GM21576 (cell line): ENCODE measurements around the gene NUDT6.
"Not testable (repeated sequence)": the region's sequence is repeated elsewhere in the genome, so short reads cannot be mapped to it uniquely, and the experiment has no call there.

Source experiments
- ATAC-seq: cut with Tn5 transposase; IDR thresholded peaks from one replicate; pipeline ENCODE4 v1.9.1; 2021; ENCODE audit warnings: mild to moderate bottlenecking, moderate library complexity; ENCODE audit not compliant: unreplicated experiment

NUDT6 gene

DNA sequence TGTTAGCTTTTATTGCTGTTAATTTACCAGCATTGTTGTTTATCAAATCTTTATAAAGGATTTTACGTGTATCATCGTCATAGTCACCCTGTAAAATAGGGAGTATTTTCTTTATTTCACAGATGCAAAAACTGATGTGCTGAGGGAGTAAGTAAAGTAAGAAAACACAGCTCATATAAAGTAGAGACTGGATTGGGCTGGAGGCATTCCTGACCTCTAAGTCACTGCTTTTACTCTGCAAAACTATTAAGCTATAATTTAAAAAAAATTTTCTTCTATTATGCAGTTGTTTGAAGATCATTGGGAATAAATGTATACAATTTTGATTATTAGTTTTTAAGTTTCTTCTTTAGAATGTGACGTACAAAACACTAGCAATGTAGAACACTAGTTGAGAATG is 45.9 kb downstream of the NUDT6 start:
- no peak for ATAC-seq

DNA sequence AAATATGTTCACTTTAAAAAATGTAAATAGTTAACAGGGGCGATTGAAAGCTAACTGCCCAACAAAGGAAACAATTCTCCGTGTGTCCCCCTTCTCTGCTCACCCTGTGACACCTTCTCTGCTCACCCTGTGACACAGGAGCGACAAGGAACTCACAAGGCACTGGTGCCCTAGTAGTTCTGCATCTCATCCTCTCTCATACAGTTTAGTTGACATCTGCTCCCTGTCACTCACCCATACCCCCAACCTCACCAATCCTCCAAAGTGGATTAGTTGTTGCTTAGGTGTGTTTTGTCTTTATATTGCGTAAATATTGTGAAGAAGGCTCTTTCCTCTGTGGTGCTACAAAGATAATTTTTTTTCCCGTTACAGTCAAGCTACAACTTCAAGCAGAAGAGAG is 46.4 kb downstream of the NUDT6 start:
- no peak for ATAC-seq

DNA sequence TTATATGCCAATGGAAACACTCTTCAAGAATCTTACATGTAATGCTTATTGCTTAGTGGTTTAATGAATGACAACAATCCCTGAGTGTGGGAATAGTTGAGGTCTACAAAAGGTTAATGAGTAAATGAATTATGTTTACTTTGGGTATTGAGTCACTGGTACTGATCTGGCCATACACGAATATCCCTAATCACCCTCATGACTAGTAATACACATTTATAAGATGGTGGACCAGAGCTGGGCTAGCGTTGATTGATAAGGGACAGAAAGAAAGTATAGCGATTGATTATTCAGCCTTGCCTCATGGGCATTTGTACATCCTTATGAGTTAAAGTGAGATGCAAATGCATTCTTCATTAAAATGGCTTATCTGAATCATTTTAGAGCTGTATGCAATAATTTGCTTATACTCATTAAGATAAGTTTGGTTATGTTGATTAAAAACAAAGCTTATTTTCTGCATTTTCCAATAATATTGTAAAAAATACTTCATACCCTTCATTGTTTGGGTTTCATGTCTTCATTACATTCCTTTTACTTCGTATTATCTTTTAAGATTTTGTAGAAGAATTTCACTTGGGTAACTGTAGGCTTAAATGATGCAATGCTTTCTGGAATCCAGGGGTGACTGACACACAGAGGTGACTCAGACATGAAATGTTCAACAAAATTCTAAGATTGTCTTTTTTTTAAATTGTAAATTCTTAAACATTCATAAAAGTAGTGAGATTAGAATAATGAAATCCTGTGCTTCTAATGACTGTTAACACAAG is 48.4 kb downstream of the NUDT6 start:
- ATAC-seq = no peak

DNA sequence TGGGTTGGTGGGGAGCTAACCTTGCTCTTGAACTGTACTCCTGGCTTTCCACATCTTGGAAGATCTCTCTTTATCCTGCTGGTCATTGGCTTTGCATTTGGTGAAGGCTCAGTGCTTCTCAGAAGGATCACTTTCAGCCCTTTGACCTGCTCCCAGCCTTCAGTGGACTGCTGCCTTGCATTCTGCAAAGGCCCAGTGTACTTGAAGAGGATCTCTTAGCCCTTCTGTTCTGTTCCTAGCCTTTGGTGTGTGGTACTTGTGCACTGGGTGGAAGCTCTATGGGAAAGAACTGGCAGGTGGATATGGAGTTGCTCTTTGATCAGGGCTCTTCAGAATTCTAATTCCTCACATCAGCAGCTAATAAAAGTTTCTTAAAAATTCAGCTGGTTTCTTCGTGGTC is 49.3 kb downstream of the NUDT6 start:
- ATAC-seq = no peak

DNA sequence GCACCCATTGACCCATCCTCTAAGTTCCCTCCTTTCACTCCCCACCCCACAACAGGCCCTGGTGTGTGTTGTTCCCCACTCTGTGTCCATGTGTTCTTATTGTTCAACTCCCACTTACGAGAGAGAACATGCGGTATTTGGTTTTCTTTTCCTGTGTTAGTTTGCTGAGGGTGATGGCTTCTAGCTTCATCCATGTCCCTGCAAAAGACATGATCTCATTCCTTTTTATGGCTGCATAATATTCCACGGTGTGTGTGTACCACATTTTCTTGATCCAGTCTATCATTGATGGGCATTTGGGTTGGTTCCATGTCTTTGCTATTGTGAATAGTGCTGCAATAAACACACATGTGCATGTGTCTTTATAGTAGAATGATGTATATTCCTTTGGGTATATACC is 54.2 kb downstream of the NUDT6 start:
- not testable (repeated sequence) for ATAC-seq

DNA sequence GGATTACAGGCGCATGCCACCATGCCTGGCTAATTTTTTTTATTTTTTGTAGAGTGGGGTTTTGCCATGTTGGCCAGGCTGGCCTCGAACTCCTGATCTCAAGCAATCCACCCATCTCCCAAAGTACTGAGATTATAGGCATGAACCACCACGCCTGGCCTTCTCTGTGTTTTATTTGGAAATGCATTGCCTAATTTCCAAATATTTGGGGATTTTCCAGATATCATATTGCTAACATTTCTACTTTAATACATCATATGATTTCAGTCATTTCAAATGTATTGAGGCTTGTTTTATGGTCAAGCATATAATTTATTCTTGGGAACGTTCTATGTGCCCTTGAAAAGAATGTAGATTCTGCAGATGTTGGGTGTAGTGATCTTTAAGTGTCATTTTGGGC is 57.0 kb downstream of the NUDT6 start:
- no peak for ATAC-seq

DNA sequence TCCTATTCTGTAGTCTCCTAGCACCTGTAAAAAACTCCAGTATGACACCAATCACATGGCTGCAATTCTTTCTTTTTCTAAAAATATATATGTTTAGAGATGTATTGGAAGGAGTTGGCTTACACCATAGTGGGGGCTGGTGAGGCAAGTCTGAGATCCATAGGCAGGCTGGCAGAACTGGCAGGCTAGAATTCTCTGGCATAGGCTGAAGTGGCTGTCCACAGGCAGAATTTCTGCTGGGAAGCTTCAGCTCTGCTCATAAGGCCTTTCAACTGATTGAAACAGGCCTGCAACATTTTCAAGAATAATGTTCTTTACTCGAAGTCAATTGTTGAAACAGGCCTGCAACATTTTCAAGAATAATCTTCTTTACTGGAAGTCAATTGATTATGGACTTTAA is 58.8 kb downstream of the NUDT6 start:
- no peak for ATAC-seq

DNA sequence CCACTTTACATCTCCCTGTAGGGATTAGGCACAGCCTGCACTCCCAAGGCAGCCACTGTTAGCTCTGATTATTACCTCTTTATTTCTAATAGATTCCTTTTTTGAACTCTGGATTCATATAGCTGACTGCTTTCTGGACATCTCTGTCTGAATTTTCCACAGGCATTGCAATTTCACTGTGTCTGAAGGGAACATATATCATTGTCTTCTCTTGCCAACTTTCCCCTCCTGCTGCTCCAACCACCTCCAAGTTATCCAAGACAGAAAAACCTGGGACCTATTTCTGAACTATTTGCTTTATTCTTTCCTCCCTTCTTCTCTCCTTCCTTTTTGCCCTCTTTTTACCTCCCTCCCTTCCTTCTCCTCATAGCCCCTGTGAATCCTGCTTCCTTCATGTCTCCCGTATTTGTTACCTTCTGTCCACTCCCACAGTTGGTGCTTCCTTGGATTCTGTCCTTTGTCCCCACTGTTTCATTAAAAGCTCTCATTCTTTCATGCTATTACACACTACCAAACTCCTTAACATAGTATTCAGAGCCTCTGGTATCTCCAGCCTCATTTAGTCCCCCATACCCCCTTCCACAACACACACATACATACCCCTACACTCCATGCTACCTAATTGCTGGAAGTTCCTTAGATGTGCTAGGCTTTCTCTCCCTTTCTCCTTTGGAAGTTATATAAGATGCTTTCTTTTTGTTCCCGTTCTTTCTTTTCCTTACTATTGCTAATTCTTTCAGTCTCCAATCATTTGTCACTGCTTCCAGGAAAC is 61.0 kb downstream of the NUDT6 start:
- ATAC-seq = no peak

DNA sequence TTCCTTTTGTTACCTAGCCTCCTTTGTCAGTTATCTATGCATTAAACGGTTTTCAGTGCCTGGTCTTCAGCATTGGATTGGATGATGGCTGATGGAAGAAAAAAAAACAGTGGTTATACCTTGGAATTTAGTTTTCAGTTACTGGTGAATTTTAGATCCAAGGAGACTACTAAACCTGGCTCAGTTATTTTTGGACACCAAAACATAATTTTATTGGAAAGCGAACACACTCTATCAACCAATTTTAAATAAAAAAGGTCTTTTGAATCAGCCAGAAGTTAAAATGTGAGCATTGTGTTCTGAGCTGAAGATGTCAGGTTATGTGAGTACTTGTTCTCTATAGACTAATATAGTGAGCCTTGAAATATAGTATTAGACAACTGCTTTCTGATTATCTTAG is 63.7 kb downstream of the NUDT6 start:
- ATAC-seq = no peak

DNA sequence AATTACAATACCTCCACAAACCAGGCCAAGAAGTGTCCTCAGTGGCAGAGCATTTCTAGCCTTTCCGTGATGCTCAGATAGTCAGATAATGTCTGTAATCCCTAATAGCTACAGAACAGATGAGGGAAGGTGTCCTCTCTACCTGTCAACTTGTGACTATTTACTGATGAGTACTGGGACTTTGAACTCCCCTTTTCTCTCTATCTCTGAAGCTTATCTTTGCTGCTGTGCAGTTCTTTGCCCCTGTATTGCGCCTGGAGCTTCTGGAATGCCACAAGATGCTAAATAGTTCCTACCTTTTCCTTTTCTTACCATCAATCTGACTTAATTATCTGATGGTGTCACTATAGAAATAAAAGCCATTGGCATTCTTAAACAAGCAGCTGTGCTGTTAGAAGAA is 65.2 kb downstream of the NUDT6 start:
- no peak for ATAC-seq

DNA sequence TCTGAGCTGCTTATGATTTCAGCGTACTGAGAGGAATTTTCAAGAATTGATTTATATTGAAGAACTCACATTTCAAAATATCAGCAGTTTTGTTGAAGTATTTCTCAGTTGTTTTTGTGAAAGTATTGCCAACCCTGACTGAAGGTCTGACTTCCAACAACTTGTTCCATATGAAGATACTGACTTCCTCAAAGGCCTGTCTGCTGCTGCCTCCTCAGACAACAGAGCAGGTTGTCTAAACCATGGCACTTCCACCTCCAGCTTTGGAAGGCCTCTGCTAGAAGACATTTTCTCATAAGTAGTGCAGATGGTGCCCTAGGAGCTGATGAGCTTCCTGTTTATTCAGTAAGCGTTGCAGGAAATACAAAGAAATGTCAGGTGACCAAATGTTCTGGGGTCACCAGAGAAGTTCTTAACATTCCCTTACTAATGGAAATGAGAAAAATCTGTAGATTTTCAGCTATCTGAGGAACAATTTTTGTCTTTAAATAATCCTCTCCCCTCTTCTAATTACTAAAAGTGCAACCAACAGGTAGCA is 67.0 kb downstream of the NUDT6 start:
- ATAC-seq = no peak

DNA sequence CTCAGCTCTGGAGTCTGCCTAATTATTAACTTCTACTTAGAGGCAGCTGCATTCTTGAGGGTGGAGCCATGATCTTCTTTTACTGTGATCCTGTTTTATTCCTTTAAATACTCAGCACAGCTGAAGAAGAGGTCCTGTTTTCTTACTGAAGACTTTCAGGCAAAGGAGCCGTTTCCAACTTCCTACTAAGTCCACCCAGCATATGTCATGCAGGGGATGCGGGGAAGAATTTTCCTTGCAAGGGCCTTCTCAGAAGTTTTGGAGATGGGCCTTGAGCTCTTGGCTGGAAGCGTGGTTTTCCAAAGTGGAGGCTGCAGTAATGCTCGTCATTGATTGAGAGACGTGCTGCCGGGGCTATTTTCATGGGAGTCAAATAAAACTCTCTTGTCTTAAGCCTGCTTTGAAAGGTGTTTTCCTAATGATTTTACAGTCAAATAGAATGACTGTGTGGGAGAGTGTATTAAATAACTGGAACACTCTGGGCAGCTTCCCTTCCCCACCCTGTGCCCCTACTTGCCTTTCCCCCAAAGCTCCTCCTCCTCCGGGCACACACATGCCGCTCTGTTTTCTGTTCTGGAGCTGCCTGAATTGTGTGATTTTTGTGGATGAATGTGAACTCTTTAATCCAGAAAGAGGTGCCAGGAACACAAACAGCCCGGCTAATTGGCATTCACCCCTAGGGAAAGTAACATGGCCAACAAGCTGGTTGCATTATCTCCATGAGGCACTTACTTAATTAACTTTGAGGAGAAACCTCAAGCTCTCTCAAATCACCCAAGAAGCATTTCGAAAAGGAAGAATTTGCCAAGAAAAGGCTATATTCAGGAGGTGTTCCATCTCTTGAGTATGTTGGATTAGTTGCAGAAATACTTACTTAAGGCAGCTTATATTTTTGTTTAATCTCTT is 67.7 kb downstream of the NUDT6 start:
- no peak for ATAC-seq

DNA sequence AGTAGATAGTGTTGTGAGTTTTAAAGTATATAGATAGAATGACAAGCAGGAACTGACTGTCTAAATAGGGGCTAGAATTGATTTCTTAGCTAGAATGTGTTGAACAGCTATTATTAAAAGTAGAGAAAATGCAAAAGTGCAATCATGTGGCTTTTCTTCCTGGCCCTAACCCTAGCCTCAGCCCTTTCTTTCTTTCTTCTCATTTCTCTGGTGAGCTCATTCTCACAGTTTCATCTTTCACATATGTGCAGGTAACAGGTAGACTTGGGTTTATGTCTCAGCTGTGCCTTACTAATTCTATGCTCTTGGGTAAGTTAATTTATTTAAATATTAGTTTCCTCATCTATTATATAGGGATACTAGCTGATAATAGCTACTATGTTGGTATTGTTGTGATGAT is 70.8 kb downstream of the NUDT6 start:
- no peak for ATAC-seq

DNA sequence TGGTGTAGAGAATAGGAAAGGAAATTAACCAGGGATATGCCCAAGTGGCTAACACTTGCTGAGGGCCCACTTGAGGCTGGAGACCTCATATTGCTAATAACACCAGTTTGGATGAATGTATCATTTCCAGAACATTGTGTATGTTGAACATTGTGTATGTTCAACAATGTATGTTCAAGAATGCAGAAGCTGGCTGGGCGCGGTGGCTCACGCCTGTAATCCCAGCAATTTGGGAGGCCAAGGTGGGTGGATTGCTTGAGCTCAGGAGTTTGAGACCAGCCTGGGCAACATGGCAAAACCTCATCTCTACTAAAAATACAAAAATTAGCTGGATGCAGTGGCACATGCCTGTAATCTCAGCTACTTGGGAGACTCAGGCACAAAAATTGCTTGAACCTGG is 72.6 kb downstream of the NUDT6 start:
- not testable (repeated sequence) for ATAC-seq

DNA sequence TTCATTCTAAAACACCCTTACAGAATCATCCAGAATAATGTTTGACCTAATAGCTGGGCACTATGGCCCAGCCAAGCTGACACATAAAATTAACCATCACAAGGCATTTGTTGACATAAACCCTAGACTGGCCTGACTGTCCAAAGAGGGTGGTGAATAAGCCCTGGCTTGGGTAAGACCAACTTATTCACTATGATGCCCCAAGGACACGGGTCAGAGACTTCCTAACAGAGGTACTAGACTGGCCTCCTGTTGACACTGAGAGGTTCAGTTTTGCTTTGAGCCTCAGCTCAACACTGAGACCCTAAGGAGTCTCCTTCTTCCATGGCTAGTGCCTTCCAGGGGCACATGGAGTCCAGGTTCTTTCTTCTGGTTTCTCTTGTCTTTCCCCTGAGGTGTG is 74.5 kb downstream of the NUDT6 start:
- no peak for ATAC-seq

DNA sequence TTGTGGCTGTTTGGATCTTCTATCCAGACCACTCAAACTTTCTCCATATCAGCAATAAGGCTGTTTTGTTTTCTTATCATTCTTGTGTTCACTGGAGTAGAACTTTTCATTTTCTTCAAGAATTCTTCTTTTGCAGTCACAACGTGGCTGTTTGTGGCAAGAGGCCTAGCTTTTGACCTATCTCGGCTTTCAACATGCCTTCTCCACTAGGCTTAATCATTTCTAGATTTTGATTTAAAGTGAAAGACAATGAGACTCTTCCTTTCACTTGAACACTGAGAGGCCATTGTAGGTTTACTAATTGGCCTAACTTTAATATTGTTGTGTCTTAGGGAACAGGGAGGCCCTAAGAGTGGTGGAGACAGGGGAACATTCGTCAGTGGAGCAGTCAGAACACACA is 76.6 kb downstream of the NUDT6 start:
- ATAC-seq = no peak

DNA sequence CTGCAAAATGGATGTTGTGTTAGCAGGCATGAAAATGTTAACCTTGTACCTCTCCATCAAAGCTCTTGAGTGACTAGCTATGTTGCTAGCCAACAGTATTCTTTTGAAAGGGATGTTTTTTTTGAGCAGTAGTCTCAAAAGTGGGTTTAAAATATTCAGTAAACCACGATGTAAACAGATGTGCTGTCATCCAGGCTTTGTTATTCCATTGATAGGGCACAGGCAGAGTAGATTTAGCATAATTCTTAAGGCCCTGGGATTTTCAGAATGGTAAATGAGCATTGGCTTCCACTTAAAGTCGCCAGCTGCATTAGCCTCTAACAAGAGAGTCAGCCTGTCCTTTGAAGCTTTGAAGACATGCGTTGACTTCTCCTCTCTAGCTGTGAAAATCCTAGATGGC is 77.3 kb downstream of the NUDT6 start:
- no peak for ATAC-seq

DNA sequence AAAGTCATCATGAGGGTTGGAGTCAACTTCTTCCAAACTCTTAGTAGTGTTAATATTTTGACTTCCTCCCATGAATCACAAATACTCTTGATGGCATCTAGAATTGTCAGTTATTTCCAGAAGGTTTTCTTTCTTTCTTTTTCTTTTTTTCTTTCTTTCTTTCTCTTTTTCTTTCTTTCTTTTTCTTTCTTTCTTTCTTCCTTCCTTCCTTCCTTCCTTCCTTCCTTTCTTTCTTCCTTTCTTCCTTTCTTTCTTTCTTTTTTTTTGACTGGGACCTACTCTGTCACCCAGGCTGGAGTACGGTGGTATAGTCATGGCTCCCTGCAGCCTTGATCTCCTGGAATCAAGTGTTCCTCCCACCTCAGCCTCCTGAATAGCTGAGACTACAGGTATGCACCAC is 78.0 kb downstream of the NUDT6 start:
- ATAC-seq = not testable (repeated sequence)

DNA sequence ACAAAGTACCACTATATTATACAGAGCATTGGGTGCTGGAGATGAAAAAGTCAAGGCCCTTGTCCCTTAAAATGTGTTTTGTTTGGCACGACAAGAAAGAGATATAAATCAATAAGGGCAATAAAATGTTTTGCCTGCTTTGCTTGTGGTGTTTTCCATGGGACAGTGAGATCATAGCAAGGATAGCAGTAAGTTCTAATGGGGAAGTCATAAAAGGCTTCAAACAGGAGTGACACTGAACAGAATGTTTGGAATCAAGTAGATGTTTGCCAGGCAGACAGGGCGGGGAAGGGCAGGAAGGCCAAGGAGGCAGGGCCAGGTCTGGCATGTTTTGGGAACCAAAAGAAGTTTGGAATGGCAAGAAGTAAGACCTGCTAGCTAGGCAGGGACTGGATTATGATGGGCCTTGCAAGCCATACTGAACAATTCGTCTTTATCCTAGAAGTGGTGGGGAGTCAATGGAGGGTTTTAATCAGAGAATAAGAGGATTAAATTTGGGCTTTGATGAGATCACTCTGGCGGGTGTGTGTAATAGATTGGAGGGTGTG is 79.3 kb downstream of the NUDT6 start:
- no peak for ATAC-seq
